Dendritic cell treated with granulocyte-macrophage colony-stimulating factor and Interleukin-4, amounts not matched to agents 40 ng/mL and 50 ng/mL, for 4 days (primary cell): Measurements from ENCODE around the gene RPEL1.

Experiments used
- H3K27ac Mint-ChIP-seq: one replicate; pipeline ENCODE4 v1.8.0; 2022; ENCODE audit warnings: mild to moderate bottlenecking, mixed read lengths
- H3K27me3 Mint-ChIP-seq: one replicate; pipeline ENCODE4 v1.8.0; 2022; ENCODE audit warnings: mild to moderate bottlenecking, mixed read lengths
- H3K36me3 Mint-ChIP-seq: one replicate; pipeline ENCODE4 v1.8.0; 2022; ENCODE audit warnings: low read depth, mixed read lengths
- H3K4me1 Mint-ChIP-seq: one replicate; pipeline ENCODE4 v1.8.0; 2022; ENCODE audit warnings: low read depth, mixed read lengths
- H3K4me3 Mint-ChIP-seq: one replicate; pipeline ENCODE4 v1.8.0; 2022; ENCODE audit warnings: mild to moderate bottlenecking, moderate library complexity, mixed read lengths
- H3K9me3 Mint-ChIP-seq: one replicate; pipeline ENCODE4 v1.8.0; 2022; ENCODE audit warnings: mixed read lengths
- intact Hi-C: fragments of 100-400 bp; cut with micrococcal nuclease; formaldehyde crosslinking; loops from one replicate; pipeline ENCODE4 v1.15.0; 2022

Gene RPEL1

DNA sequence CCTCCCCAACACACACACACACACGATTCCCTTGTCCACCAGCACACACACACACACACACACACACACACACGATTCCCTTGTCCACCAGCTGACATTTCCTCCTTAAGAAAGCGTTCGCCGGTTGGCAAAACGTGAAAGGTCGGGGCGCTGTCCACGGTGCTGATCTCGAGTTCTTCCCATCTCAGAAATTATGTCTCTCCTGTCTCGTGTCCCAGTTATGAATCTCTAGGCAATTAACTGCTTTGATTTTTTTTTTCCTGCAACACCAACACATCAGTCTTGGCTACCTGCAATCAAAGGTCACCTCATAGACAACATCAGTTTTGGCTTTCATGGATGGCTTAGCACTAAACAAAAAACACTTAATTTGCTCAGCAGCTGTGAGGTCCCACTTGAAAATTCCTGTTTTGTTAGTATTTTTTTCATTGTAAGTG is 33.2 kb downstream of the RPEL1 start:
- H3K27ac Mint-ChIP-seq: no peak overlapping the region
- H3K9me3 Mint-ChIP-seq: peaks cover 8% of the 10 kb centered on the region
- peaks cover 29% of the 10 kb centered on the region for H3K4me1 Mint-ChIP-seq
- peaks cover 74% of the 10 kb centered on the region for H3K27me3 Mint-ChIP-seq
- no peaks in the 10 kb centered on the region for H3K36me3 Mint-ChIP-seq
- no peak overlapping the region for H3K4me3 Mint-ChIP-seq
- intact Hi-C loops: loop anchor here (2.0 kb wide), 1 partner anchor 14 kb away; no protein-coding TSS in a partner anchor

DNA sequence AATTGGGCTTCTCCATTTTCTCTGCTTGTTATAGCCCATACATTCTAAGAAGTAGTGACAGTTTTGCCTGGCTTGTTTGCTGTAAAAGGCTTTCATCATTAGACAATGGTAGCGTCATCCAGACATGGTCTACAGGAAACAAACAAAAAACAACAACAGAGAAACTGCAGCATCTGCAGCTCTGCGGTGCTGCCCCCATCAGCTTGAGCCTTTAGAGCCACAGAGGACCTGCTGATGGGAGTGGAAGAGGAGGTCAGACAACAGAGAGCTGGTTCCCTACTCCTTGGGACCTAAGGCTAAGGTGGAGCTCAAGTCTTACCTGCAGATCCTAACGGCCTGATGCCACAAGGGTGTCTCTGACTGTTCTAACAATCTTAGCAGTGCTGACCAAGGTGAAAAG is 34.3 kb downstream of the RPEL1 start:
- Mint-ChIP-seq H3K27me3 (peaks cover 67% of the 10 kb centered on the region), H3K4me3 (no peak overlapping the region), H3K27ac (no peak overlapping the region), H3K9me3 (peaks cover 8% of the 10 kb centered on the region), H3K4me1 (peaks cover 29% of the 10 kb centered on the region), H3K36me3 (no peaks in the 10 kb centered on the region)
- intact Hi-C loops: no loop called here

DNA sequence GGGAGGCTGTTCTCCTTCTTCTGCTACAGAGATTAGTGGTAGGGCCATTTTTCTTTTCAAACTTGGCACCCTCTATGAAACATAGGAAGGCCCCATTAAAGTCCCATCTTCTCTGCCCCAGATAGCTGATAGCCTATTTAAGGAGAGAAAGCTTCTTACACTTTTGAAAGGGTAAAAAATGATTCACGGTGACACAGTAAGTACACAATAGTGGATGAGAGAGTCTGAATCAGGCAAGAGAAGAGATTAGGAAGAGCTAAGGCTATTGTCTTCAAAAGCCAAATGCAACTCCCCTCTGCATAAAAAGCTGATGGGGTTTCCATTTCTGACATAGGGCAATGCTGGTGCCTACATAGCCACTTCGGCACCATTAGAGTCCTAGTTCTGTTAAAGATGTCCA is 34.8 kb downstream of the RPEL1 start:
- Mint-ChIP-seq H3K27me3 (peaks cover 62% of the 10 kb centered on the region), H3K9me3 (peaks cover 8% of the 10 kb centered on the region), H3K27ac (no peak overlapping the region), H3K4me1 (peaks cover 29% of the 10 kb centered on the region), H3K4me3 (no peak overlapping the region), H3K36me3 (no peaks in the 10 kb centered on the region)
- intact Hi-C loops: no loop called here

DNA sequence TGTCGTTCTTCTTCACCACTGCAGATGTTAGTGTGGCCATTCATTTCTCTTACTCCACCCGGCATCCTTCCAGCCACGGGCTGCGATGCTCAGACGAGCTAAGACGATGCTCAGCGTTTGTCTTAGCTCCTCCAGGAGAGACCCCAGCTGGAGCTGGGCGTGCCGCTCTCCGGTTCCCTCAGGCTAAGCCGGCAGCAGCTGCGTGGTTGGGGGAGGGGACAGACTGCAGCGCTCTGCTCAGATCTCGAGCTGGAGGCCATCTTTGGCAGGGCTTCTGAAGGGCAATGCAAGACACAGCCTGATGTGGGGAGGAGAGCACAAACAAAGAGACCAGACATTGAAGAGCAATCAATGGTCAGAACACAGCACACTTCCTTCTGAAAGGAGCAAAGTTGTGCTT is 36.1 kb downstream of the RPEL1 start:
- intact Hi-C loops: no loop called here
- H3K27me3 Mint-ChIP-seq: peaks cover 50% of the 10 kb centered on the region
- H3K4me1 Mint-ChIP-seq: peaks cover 24% of the 10 kb centered on the region
- no peak overlapping the region for H3K4me3 Mint-ChIP-seq
- peaks cover 8% of the 10 kb centered on the region for H3K9me3 Mint-ChIP-seq
- H3K27ac Mint-ChIP-seq: no peak overlapping the region
- H3K36me3 Mint-ChIP-seq: no peaks in the 10 kb centered on the region

DNA sequence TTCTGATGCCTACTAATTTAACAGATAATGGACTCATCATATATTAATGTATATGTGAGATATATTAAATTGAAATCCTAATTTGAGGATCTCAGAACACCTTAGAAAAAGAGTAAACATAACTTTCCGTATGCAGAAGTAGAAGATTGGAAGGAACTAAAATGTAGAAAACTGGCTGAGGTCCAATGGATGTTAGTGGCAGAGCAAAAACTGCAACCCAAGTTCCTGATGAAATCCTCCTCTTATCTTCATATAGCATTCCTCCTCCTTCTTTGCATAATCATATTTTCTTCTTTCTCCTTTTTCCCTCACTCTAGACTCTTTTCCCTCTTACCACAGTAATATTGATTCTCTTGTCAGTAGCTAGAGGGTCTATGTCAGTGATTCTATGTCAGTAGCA is 37.3 kb downstream of the RPEL1 start:
- H3K27ac Mint-ChIP-seq: no peak overlapping the region
- intact Hi-C loops: no loop called here
- H3K4me3 Mint-ChIP-seq: no peak overlapping the region
- no peaks in the 10 kb centered on the region for H3K36me3 Mint-ChIP-seq
- peaks cover 45% of the 10 kb centered on the region for H3K27me3 Mint-ChIP-seq
- peaks cover 13% of the 10 kb centered on the region for H3K4me1 Mint-ChIP-seq
- H3K9me3 Mint-ChIP-seq: peaks cover 8% of the 10 kb centered on the region

DNA sequence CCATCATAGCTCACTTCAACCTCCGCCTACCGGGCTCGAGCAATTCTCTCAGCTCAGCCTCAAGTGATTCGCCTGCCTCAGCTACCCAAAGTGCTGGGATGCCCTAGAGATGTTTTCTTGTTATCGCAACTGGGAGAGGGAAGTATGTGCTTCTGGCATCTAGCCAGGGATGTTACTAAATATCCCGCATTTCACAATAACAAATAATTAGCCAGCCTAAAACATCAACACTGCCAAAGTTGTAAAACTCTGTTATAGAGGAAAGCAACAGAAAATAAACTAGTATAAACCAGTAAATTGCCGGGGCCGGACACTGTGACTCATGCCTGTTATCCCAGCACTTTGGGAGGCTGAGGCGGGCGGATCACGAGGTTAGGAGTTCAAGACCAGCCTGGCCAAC is 38.5 kb downstream of the RPEL1 start:
- H3K4me1 Mint-ChIP-seq: peaks cover 13% of the 10 kb centered on the region
- H3K27me3 Mint-ChIP-seq: peaks cover 41% of the 10 kb centered on the region
- H3K36me3 Mint-ChIP-seq: no peaks in the 10 kb centered on the region

DNA sequence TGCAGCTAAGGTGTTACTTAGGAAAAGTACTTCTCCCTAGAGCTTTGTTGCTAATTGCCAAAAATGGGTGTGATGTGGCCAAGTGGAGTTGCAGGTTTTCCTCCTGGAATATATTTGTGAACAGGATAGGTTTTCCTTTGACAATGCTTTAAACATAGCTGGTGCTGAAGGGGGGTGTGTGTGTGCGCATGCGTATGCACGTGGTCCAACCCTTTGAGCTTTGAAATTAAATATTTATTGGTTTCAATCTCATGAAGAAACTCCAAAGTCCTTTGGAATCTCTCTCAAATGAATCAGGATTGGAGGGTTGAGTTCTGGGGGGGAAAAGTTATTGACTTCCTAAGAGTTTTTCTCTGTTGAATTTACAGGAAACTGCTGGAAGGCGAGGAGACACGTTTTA is 42.3 kb downstream of the RPEL1 start:
- intact Hi-C loops: no loop called here
- H3K4me3 Mint-ChIP-seq: no peak overlapping the region
- H3K27ac Mint-ChIP-seq: no peak overlapping the region
- H3K9me3 Mint-ChIP-seq: no peaks in the 10 kb centered on the region
- H3K4me1 Mint-ChIP-seq: peaks cover 6% of the 10 kb centered on the region
- H3K36me3 Mint-ChIP-seq: no peaks in the 10 kb centered on the region
- H3K27me3 Mint-ChIP-seq: peaks cover 30% of the 10 kb centered on the region

More for the DNA sequence above, 38.5 kb downstream of the RPEL1 start:
- Mint-ChIP-seq H3K9me3 (peaks cover under 1% of the 10 kb centered on the region), H3K27ac (no peak overlapping the region), H3K4me3 (no peak overlapping the region)
- intact Hi-C loops: no loop called here

DNA sequence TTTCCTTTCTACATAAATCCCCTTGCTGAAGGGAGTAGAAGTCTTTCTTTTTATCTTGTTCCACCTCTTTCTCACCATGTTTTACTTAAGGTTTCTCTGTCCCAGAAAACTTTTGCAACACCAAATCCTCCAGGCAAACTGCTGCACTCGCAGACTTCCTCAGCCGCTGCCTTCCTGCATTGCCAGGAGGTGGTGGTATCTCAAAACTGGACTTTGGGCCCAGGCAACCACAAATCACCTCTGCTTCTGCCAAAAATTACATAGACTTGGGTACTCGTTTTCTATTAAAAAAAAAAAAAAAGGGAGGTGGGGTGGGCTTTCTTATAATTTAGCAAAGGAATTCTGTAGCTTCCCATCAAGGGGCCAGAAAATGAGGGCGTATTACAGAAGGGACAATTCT is 45.9 kb downstream of the RPEL1 start:
- Mint-ChIP-seq H3K4me1 (no peaks in the 10 kb centered on the region), H3K36me3 (no peaks in the 10 kb centered on the region), H3K27me3 (peaks cover 34% of the 10 kb centered on the region), H3K9me3 (no peaks in the 10 kb centered on the region), H3K4me3 (no peak overlapping the region), H3K27ac (no peak overlapping the region)
- intact Hi-C loops: no loop called here

DNA sequence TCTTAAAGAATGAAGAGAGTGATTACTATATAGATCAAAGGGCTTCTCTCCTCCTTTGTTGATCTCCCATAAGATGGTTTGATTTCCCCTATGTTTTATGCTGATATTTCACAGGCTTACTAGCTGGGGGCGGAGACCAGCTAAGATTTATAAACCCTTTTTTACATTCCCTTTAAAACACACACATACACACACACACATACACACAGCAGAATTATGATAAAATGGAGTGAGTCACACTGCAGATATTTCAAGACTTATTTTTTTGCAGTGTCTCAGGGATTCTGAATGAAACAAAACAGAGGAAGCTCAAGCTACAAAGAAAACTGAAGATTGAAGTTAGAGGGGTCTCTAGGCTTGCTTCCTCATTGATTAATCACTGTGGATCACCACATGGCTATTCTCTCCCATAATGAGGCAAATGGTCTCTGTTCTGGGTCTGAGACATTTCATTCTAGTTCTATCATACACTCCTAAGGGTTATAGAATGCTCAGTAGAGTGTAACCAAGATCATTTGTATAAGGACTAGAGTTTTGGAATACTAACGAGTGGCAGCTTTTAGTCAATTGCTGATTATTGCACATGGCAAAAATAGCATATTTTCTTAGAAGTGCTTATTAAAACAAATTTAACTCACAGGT is 49.8 kb downstream of the RPEL1 start:
- no peak overlapping the region for H3K4me3 Mint-ChIP-seq
- intact Hi-C loops: no loop called here
- no peak overlapping the region for H3K27ac Mint-ChIP-seq
- no peaks in the 10 kb centered on the region for H3K9me3 Mint-ChIP-seq
- H3K27me3 Mint-ChIP-seq: peaks cover 9% of the 10 kb centered on the region
- no peaks in the 10 kb centered on the region for H3K36me3 Mint-ChIP-seq
- H3K4me1 Mint-ChIP-seq: no peaks in the 10 kb centered on the region
